GM18505 (cell line): ENCODE measurements around the gene TMEM97.

Experiments used
- ATAC-seq: cut with Tn5 transposase; IDR thresholded peaks from one replicate; pipeline ENCODE4 v1.9.1; 2021; ENCODE audit not compliant: unreplicated experiment
- POLR2A ChIP-seq: IDR thresholded peaks from 4 replicates; pipeline ENCODE4 v1.6.1; 2011; ENCODE audit warnings: borderline replicate concordance; ENCODE audit not compliant: insufficient read depth, insufficient read length; ENCODE audit errors: extremely low read depth

TMEM97 gene

DNA sequence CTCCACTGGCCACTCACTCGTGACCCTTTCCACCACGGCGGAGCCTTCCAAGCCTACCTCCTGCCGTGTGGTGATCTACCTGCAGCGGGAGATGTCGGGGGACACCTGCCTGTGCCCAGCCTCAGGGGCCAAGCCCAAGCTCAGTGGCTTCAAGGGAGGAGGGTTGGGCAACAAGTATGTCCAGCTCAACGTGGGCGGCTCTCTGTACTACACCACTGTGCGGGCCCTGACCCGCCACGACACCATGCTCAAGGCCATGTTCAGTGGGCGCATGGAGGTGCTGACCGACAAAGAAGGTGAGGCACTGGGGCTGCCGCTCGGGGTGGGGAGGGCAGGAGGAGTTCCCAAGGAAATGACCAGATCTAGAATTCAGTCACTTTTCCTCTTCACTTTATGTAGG lies 20.4 kb downstream of the TMEM97 start:
- ATAC-seq = no peak
- TF ChIP-seq POLR2A = no peak

- ATAC-seq = no peak
- TF ChIP-seq POLR2A = no peak
Measured at GRCh38 chr17:28340374-28340773, 21.4 kb downstream of the TMEM97 start.

GRCh38 chr17:28341516-28341915 lies 22.5 kb downstream of the TMEM97 start:
- no peak for ATAC-seq
- TF ChIP-seq POLR2A = no peak

DNA sequence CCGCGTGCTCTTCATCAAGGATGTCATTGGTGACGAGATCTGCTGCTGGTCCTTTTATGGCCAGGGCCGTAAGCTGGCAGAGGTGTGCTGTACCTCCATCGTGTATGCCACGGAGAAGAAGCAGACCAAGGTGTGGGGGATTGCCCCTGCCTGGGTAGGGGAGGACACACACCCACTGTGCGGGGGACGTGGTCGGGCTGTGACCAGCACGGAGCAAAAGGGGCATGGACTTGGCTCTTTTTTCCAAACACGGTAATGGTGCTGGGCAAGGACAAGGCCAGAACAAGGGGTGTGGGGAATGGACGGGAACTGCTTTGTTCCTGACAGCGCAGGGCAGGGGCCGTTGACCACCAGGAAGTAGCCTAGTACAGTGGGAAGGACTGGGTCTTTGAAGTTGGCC lies 23.3 kb downstream of the TMEM97 start:
- TF ChIP-seq POLR2A = no peak
- ATAC-seq = no peak

DNA sequence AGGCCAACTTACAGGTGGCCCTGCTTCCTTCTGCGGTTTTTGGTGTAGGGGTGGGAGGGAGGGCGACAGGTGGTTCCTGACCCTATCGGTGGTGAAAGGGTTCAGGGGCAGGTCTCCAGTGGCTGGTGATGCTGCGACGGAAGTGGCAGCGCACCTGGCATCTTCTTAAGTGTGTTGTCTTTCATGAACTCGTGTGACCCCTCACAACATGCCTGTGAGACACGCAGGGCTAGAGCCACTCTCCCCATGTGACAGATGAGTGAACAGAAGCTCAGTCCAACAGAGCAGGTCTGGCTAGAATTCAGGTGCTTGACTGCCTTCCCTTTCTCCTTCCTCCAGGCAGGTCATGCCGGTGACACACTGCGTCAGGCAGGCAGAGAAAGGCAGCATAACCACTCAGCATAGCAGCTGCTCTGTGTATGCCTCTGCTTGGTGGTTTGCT lies 24.5 kb downstream of the TMEM97 start:
- no peak for TF ChIP-seq POLR2A
- no peak for ATAC-seq

- peak; percentile 21 for TF ChIP-seq POLR2A
- no peak for ATAC-seq
Measured at GRCh38 chr17:28344011-28344410, 25.0 kb downstream of the TMEM97 start.

DNA sequence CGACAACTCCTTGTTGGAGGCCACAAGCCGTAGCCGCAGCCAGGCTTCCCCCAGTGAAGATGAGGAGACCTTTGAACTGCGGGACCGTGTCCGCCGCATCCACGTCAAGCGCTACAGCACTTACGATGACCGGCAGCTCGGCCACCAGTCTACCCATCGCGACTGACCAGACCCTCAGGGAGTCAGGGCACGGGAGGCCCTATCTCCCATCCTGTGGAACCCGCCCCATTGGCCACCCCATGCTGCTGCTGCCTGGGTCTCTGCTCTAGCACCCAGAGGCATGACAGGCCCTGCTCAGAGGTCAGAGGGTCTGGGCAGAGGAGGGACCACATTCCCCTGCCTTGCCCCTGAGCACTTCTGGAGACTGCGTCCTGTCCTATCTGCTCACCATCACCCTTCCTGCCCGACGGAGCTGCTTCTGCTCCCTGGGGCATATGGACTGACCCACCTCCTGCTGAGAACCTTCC lies 25.5 kb downstream of the TMEM97 start:
- no peak for TF ChIP-seq POLR2A
- no peak for ATAC-seq

GRCh38 chr17:28345419-28346198 lies 26.6 kb downstream of the TMEM97 start:
- peak; percentile 42 for TF ChIP-seq POLR2A
- ATAC-seq = no peak

GRCh38 chr17:28346199-28346580 lies 27.2 kb downstream of the TMEM97 start:
- ATAC-seq = no peak
- no peak for TF ChIP-seq POLR2A

DNA sequence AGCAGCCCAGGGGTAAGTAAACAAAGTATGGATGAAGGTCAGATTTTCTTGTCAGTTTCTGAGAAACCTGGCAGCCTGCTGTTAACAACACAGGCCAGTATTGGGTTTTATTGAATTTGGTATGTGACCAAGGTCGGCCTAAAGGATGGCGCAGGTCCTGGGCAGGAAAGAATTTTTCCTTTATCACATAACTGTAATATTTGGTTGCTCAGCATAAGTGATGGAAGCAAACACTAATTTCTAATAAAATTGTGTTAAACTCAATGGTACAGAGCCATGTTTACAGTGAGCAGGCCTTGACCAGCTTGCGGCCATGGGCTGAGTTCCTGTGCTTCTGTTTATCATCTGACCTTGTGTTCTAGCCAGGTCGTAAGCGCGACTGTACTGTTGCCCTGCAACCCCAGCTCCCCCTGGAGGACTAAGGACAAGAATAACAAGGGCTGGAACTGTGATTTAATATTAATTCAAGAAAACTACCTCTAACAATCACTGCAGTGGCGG lies 27.8 kb downstream of the TMEM97 start:
- ATAC-seq = no peak
- no peak for TF ChIP-seq POLR2A

GRCh38 chr17:28347261-28347891 lies 28.4 kb downstream of the TMEM97 start:
- TF ChIP-seq POLR2A = no peak
- ATAC-seq = no peak

- ATAC-seq = no peak
- TF ChIP-seq POLR2A = no peak
Measured at GRCh38 chr17:28348979-28349378, 30.0 kb downstream of the TMEM97 start.

DNA sequence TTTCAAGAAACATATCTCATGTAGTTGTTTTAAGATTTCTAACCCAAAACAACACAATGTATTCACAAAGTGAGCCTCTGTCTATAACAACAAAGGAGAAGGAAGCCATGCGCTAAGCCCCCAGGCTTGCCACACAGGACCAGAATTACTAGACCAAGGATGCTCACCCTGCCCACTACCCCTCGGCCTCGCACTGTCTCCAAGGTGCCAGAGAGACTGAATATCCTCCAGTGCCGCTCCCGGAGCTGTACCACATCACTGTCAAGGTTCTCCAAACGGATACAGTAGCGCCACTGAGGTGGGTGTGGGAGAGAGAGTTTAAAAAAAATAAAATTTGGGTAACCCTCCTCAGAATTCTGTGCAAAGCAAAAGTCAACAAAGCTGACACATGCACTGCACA lies 31.3 kb downstream of the TMEM97 start:
- TF ChIP-seq POLR2A = no peak
- ATAC-seq = no peak
